ENCODE measurements around the gene MGAT4C.
A peak's percentile ranks its signal among the peaks of the same experiment; 100 is the strongest.

Gene MGAT4C

GRCh38 chr12:85963326-85963725, 292.9 kb downstream of the MGAT4C start:
- peak; percentile 2 for DNase-seq

DNA sequence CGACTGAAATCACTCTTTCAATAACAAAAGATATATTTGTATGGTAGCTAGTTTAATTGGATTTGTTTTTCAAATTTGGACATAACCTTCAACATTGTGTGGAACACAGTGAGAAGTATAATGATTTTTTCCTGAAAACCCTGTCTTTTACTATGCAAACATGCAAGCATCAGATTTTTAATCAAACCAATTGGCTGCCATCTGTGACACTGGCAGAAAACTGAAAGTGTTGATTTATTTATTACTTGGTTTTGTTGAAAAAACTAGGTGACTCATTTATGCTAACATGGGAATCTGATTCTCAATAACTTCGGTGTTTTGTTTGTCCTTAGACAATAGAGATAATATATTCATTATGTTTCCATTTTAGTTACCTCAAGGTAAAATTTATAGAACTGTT, 300.1 kb downstream of the MGAT4C start:
- DNase-seq = no peak

GRCh38 chr12:85955127-85955526, 301.1 kb downstream of the MGAT4C start:
- peak; percentile 1 for DNase-seq

GRCh38 chr12:85951823-85952222, 304.4 kb downstream of the MGAT4C start:
- DNase-seq = peak; percentile 6

DNA sequence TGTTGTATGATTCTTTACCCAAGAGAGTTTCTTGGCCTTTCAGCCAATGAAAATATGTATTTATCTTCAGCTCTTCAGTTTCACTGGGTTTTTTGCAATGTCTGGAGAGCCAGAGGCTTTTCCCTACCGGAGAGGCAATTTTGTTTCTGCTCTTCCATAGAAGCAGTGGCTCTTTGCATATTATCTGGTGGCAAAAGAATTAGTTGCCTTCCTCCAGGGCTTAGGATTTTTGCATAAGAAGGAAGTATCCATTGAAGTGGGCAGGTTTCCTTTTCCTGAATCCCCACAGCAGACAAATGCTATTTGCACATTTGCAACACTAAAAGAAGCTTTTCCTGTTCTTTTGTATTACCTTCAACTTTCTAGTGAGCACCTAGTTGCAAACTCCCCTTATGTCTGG, 306.9 kb downstream of the MGAT4C start:
- no peak for DNase-seq

GRCh38 chr12:85948340-85948739, 307.9 kb downstream of the MGAT4C start:
- DNase-seq = no peak

GRCh38 chr12:85947286-85947685, 308.9 kb downstream of the MGAT4C start:
- no peak for DNase-seq

DNA sequence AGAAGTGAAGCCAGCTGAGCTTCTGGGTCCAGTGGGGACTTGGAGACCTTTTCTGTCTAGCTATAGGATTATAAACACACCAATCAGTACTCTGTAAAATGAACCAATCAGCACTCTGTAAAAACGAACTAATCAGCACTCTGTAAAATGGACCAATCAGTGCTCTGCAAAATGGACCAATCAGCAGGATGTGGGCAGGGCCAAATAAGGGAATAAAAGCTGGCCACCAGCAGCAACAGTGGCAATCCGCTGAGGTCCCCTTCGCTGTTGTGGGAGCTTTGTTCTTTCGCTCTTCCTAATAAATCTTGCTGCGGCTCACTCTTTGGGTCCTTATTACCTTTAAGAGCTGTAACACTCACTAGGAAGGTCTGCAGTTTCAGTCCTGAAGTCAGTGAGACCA, 309.8 kb downstream of the MGAT4C start:
- DNase-seq = no peak

DNA sequence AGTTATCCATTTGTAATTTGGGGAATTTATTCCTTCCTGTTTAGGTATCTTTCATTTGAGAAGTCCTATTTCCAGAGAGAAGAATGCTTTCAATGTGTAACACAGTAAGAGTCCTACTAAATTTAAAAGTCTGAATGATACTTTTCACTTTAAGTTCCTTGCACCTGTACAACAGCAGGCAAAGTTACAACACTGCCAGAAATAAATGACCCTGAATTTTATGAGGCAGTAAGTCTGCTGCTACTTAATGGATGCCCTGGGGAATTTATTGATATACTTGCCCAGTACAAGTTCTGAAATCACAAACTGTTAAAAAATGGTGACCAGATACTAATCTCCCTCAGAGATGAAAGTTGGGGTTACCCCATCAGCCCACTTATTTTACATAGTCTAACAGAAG, 329.0 kb downstream of the MGAT4C start:
- DNase-seq = no peak

DNA sequence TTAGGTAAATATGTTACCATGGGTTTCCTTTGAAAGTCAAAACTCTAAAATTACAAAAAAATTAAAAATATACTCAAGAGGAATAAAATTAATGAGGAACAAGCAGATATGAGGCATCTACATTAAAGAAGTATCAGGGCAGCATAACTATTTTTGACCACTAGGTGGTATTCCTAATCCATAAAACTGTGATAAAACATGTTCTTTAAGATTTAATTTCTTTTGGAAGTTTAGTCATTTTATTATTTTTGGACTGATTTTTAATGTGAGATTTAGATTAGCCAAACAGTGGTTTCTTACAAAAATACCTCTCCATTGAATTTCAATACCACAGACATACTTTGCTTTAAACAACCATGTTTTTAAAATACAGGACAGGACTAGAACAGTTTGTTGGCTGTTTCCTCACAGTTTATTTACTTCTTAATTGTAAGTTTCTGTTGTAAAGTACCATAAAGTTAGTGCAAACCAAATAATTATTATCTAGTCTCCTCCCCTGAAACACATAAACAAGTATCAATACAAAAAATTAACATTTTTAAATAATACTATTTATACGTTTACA, 332.3 kb downstream of the MGAT4C start:
- peak; percentile 26 for DNase-seq

- DNase-seq = peak; percentile 11
Observed at GRCh38 chr12:85920324-85920947, 335.8 kb downstream of the MGAT4C start.
